AG09309 (cell line): ENCODE data around the gene EIPR1.

Experiments
- DNase-seq: peaks from one replicate; pipeline ENCODE4 v3.0.0-alpha.2; 2010; ENCODE audit warnings: low read depth
- H3K4me3 ChIP-seq: 2 replicates; pipeline ENCODE4 v1.5.1; 2011; ENCODE audit warnings: mild to moderate bottlenecking, low read depth, low read length, moderate library complexity; ENCODE audit not compliant: control insufficient read depth
- TF ChIP-seq, protein P1 (sequence below): IDR thresholded peaks from 2 replicates; pipeline ENCODE4 v1.5.1; 2011; ENCODE audit warnings: mild to moderate bottlenecking, low read depth, low read length, inconsistent platforms; ENCODE audit not compliant: insufficient read depth, control insufficient read depth; ENCODE audit errors: missing control alignments

EIPR1 gene

DNA sequence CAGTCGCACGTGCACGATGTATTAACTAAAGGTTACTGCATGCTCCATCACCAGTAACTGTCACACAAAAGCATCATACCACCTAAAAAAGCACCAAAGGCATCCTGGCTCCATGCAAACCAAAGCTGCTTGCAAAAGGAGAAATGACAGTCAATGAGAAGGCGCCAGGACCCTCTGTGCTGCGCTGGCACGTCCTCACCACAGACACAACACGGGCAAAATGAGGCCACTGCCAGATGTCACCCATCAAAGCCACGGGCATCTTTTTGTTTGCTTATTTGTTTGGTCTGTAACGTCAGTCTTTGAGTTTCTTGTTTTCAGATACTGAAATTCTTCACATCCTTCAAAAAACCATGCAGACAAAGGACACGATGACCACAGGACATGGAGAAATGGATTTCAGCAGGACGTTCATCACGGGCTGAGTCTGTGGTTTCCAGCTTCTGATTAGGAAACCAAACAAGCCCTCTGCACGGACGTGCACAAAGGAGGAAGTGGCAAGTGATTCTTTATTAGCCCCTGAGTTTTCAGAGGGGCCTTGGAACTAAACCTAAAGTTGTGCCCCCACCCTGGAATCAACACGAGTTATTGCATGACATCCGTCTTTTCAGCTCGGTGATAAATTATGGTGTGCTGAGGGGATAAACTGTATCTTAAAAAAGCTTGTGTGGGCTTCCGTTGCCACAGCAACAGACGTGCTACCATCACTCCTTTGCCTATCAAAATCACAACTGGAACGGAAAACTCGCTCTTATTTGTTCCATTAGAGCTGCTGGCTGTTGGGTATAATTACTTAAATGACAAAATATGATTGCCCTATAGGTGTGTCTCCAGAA lies 181.8 kb downstream of the EIPR1 start:
- no peak overlapping the region for H3K4me3 ChIP-seq
- TF ChIP-seq, protein P1, sequence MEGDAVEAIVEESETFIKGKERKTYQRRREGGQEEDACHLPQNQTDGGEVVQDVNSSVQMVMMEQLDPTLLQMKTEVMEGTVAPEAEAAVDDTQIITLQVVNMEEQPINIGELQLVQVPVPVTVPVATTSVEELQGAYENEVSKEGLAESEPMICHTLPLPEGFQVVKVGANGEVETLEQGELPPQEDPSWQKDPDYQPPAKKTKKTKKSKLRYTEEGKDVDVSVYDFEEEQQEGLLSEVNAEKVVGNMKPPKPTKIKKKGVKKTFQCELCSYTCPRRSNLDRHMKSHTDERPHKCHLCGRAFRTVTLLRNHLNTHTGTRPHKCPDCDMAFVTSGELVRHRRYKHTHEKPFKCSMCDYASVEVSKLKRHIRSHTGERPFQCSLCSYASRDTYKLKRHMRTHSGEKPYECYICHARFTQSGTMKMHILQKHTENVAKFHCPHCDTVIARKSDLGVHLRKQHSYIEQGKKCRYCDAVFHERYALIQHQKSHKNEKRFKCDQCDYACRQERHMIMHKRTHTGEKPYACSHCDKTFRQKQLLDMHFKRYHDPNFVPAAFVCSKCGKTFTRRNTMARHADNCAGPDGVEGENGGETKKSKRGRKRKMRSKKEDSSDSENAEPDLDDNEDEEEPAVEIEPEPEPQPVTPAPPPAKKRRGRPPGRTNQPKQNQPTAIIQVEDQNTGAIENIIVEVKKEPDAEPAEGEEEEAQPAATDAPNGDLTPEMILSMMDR: no peak
- DNase-seq: no peak

DNA sequence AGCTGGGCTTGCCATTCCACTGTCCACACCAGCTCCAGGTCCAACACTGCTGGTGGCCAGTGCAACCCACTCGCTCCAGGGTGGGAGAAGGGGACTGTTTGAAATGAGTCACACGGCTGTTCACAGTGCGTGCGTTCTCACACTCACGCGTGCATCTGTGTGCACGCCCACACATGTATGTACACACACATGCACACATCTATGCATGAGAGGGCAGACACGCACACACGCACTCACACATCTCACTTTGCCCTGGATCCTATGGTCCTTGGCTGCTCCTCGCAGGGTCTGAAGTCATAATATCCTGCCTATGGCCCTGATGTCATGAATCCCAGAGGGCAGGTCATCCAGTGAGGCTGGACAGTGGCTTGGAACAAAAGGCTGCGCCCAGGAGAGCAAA lies 182.8 kb downstream of the EIPR1 start:
- DNase-seq: no peak
- TF ChIP-seq, protein P1: no peak
- no peak overlapping the region for H3K4me3 ChIP-seq

DNA sequence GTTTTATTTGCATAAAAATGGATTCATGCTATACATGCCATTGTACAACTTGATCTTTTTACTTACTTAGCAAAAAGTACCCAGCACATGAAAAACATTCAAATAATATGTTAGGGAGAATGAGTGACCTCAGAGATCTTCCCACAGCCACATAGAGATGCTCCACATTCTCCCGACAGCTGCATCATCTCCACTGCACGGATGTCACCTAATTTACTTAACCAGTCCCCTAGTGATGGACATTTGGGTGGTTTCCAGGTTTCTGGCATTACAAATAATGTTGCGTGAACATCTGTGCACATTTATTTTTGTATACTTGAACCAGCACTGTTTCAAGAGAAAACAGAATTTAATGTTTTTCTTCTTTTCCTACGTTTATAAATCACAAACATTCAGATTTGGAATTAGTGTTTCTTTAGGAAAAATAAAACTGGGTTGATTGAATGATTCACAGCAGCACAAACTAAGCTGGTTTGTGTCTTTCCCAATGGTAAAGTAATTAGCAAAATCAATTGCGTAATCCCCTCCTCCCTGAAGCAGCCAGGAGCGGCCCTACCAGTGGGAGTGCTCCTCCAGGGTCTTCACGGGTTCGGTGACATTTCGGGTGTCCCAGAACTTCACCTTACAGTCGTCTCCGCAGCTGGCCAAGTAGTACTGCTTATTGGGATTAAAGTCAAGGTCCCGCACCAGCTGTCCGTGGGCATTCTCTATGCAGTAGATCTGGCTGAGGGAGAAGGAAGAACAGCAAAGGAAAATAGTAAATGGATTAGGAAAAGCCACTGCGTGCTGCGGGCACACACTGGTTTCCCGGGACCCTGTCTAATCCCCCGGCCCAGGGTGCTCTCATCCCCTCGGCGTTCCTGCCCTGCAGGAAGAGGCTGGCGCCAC lies 183.9 kb downstream of the EIPR1 start:
- TF ChIP-seq, protein P1: no peak
- DNase-seq: no peak
- no peak overlapping the region for H3K4me3 ChIP-seq

DNA sequence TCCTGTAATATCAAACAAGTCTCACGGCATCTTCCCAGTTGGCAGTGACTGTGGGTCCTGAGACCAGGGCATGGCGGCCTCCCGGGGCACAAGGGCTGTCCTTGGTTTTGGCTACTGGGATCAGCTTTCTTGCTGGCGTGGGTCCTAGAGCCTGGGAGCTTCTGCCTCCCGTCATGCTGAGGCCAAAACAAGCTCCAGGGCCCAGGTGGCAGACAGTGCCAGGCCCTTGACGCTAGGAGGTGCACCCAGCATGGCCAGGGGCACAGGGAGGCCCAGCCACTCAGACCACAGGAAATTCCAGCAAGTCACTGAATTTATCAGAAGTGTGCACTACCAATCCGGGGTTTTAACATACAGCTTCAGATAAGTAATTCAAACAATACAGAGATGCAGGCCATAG lies 184.7 kb downstream of the EIPR1 start:
- no peak for DNase-seq
- TF ChIP-seq, protein P1: no peak
- H3K4me3 ChIP-seq: no peak overlapping the region

DNA sequence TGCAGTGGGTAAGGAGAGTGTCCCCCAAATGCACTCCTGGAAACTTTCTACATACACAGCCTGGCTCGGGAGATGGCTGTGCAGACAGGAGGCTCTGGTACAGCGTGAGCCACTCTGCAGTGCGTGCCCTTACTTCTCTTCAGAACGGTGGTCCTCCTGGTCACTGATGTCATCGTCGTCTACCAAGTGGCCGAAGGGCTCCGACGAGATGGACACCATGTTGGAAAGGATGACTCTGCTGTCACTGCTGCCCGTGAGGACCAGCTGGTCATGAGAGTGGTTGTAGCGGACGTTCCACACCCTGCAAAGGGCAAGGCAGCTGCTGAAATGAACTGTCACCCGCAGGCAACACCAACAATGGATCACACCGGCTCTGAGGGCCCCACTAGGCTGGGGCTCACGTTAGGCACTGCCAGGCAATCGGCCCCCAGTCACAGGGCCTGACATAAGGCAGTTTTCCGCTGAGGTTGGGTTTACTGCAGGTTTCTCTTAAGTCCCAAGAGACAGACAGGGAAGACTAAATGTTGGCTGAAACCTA lies 185.3 kb downstream of the EIPR1 start:
- no peak for DNase-seq
- H3K4me3 ChIP-seq: no peak overlapping the region
- TF ChIP-seq, protein P1: no peak

DNA sequence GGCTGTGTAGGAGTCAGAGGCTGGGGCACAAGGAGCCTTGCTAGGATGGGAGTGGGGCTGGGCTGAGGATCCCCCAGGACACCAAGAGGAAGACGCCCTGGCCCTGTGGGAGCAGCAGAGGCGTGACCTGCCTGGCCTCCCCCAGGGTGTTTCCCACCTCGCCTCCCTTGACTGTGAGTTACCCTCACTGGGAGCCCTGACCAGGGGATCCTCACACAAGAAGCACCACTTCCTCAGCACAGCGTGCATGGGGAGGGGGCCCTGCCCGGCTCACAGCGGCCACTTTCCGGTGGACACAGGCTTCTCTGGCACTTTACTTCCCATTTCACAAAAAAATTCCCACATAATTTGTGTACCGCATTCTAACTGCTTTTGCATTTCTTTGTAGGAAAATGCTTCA lies 187.7 kb downstream of the EIPR1 start:
- DNase-seq: no peak
- TF ChIP-seq, protein P1: no peak
- no peak overlapping the region for H3K4me3 ChIP-seq
